Measurements from ENCODE around the gene ARAP1. TPM values are rescaled to one million over a fixed set of nuclear protein-coding genes. Genes with fewer than 3 reads are reported as not detected.

The ARAP1 gene
- total and polyA plus RNA-seq, 2 of the 8 experiments (the other 6 are each of a cell fraction or from before 2014, with no cell fraction given), result 25.7 to 61.6 TPM

- TF ChIP-seq CHD7 (IDR thresholded peaks at IDR 0.05; ENCODE audit: insufficient replicate concordance, low read length) (no peak), JUND (IDR thresholded peaks at IDR 0.05; ENCODE audit: low read length) (no peak), NRF1 (IDR thresholded peaks at IDR 0.05; ENCODE audit: low read depth, low read length) (no peak), CREB1 (IDR thresholded peaks at IDR 0.05) (no peak), TEAD4 (IDR thresholded peaks at IDR 0.05; ENCODE audit: low read depth, low read length) (no peak), MAFK (IDR thresholded peaks at IDR 0.05; ENCODE audit: low read depth, low read length) (no peak), HDAC6 (IDR thresholded peaks at IDR 0.05; ENCODE audit: low read depth, low read length) (no peak)
These were observed 105.7 kb downstream of the ARAP1 start (continued) for GRCh38 chr11:72646472-72646871.

Measured in H1 (cell line).